Measurements from ENCODE around the gene INAFM1. TPM values are rescaled to one million over a fixed set of nuclear protein-coding genes. Genes with fewer than 3 reads are reported as not detected.

Gene INAFM1
- total and polyA plus RNA-seq, 9 of the 15 experiments (the other 6 are each of a cell fraction or from before 2014, with no cell fraction given), result 0.71 to 30.9 (median 3.1) TPM

GRCh38 chr19:47230054-47230920 lies 44.4 kb upstream of the INAFM1 start (continued):
- TF ChIP-seq ZNF586 (CRISPR knock-in tag; conservative IDR thresholded peaks at IDR 0.05) (no peak), SRSF3 (IDR thresholded peaks at IDR 0.05; ENCODE audit: insufficient read depth, low read length) (no peak), NEUROD1 (IDR thresholded peaks at IDR 0.05; ENCODE audit: borderline replicate concordance, low read depth, low read length, partially characterized antibody) (no peak), EP300 (IDR thresholded peaks at IDR 0.05; ENCODE audit: low read length) (no peak), ZNF449 (CRISPR knock-in tag; IDR thresholded peaks at IDR 0.05) (no peak), GABPB1 (CRISPR knock-in tag; IDR thresholded peaks at IDR 0.05) (peak; percentile 47), BHLHE40 (IDR thresholded peaks at IDR 0.05; ENCODE audit: low read length) (no peak; the same call in 1 of the 2 replicates), CTCF (IDR thresholded peaks at IDR 0.05 in 2 of 3, conservative IDR thresholded peaks at IDR 0.05 in 1 of 3; ENCODE audit: insufficient read depth in 2 of 3, low read depth in 1 of 3, low read length in 3 of 3) (peak; percentile 66 to 78 (median 66)), IRF1 (CRISPR knock-in tag; IDR thresholded peaks at IDR 0.05; ENCODE audit: borderline replicate concordance) (no peak), ZKSCAN8 (CRISPR knock-in tag; IDR thresholded peaks at IDR 0.05) (no peak), CAMTA2 (CRISPR knock-in tag; conservative IDR thresholded peaks at IDR 0.05) (no peak), HNRNPLL (IDR thresholded peaks at IDR 0.05; ENCODE audit: low read depth, low read length, poor library complexity, severe bottlenecking) (no peak), MTA2 (IDR thresholded peaks at IDR 0.05; ENCODE audit: low read depth) (no peak; the same call in 1 of the 2 replicates), CBX3 (IDR thresholded peaks at IDR 0.05; ENCODE audit: borderline replicate concordance in 1 of 2, low read length in 2 of 2) (no peak), TCF7 (IDR thresholded peaks at IDR 0.05; ENCODE audit: borderline replicate concordance) (0 out of 2 replicates have a peak, but pooled peaks have one; percentile 12), BRD4 (IDR thresholded peaks at IDR 0.05) (peak; percentile 60; the same call in 1 of the 2 replicates), ESRRB (CRISPR knock-in tag; IDR thresholded peaks at IDR 0.05; ENCODE audit: borderline replicate concordance) (no peak), NCOA1 (IDR thresholded peaks at IDR 0.05; ENCODE audit: low read depth) (no peak), HEY1 (CRISPR knock-in tag; IDR thresholded peaks at IDR 0.05; ENCODE audit: borderline replicate concordance) (no peak), ZNF124 (CRISPR knock-in tag; IDR thresholded peaks at IDR 0.05) (no peak)

Data from K562 (cell line).